Measurements from ENCODE around the gene COL28A1.

- TF ChIP-seq CTCF (conservative IDR thresholded peaks at IDR 0.05 in 1 of 2, IDR thresholded peaks at IDR 0.05 in 1 of 2; ENCODE audit: extremely low read depth in 1 of 2, insufficient read depth in 1 of 2, low read depth in 1 of 2, low read length in 2 of 2), result no peak
- no peak for TF ChIP-seq EZH2 (IDR thresholded peaks at IDR 0.05; ENCODE audit: borderline replicate concordance, low read length)
Measured at GRCh38 chr7:7576344-7576743, 40.7 kb upstream of the COL28A1 start.
